Pancreas (tissue), 10 donors: ENCODE results near the gene SLN. TPM values are rescaled to one million over a fixed set of nuclear protein-coding genes. Genes with fewer than 3 reads are reported as not detected.

ENCODE experiments used
- ATAC-seq, 4 donors: fragments of 200-7000 bp; cut with Tn5 transposase; one replicate each; pipeline versions ENCODE4 v1.8.0 to v1.9.1; 2020; ENCODE audit warnings: mild to moderate bottlenecking in 4 of 4, moderate library complexity in 4 of 4
- DNase-seq, 6 donors: peaks; one replicate each; pipeline ENCODE4 v3.0.0-alpha.2; 2020
- FAIRE-seq: peaks from 2 replicates; lab custom pipeline; 2012; peaks lifted over from hg19 to GRCh38; lab: Jason Lieb, UNC
- H3K27ac ChIP-seq, 4 donors: fragments of 200-600 bp; sonication (generic); 1 replicate in 3 of 4; 2 replicates in 1 of 4; pipeline versions ENCODE4 v1.5.0 to v1.8.0; 2020
- H3K27me3 ChIP-seq, 4 donors: fragments of 200-600 bp; one replicate each; pipeline ENCODE4 v1.8.0; 2021
- H3K36me3 ChIP-seq, 3 donors: fragments of 200-600 bp; sonication (generic) in 1 of 3; one replicate each; pipeline versions ENCODE4 v1.5.0 to v1.8.0; 2020 to 2021
- H3K4me1 ChIP-seq, 3 donors: fragments of 200-600 bp; one replicate each; pipeline ENCODE4 v1.8.0; 2021
- H3K4me3 ChIP-seq, 4 donors: fragments of 200-600 bp; sonication (generic) in 2 of 4; one replicate each; pipeline versions ENCODE4 v1.5.0 to v1.8.0; 2020 to 2021
- H3K9me3 ChIP-seq, 4 donors: fragments of 200-600 bp; one replicate each; pipeline ENCODE4 v1.8.0; 2021
- CTCF ChIP-seq, 4 donors: fragments of 200-600 bp; sonication (generic) in 3 of 4; IDR thresholded peaks; one replicate each; pipeline versions ENCODE4 v1.5.0 to v1.8.0; 2021; ENCODE audit warnings: antibody characterized with exemption in 4 of 4
- intact Hi-C, 3 donors: fragments of 100-400 bp; cut with DNase I; formaldehyde crosslinking; loops; one replicate each; pipeline versions ENCODE4 v1.11.1 to v1.14.2; 2022
- polyA plus RNA-seq, 2 donors: library from polyadenylated mRNA; stranded (reverse); fragments of 200-250 nt; gene quantifications; one replicate each; pipeline ENCODE4 v1.2.3, GENCODE V29; 2013
- total RNA-seq, 6 donors: library from RNA; stranded (reverse); fragmentation: NEBNext Ultra II Directional in 4 of 6; extraction: Animal tissue kit (Norgen Biotek cat#: 25700) in 4 of 6; gene quantifications; one replicate each; pipeline versions ENCODE4 v1.2.1 to v1.2.4, GENCODE V29; 2021 to 2023
- donor health status: healthy with polysubstance abuse.
- donor health status: DM: no; HTN: no; CAD: no; lungs with moderate emphysema.
- donor health status: DM: no; HTN: no; CAD: no.
- donor health status: control.
- donor health status: control.
- donor health status: Bipolar disorder and iron deficiency.
- donor health status: DM: yes; HTN: yes; CAD: no.
- donor health status: DM: no; HTN: no; CAD: no.
- donor health status: DM: no; HTN: no; CAD: no.
- donor health status: DM: yes; HTN: yes; CAD: no.

SLN gene
- total and polyA plus RNA-seq, 8 donors, result 0.19 TPM; not detected in 7

GRCh38 chr11:107659310-107659709 lies 52.5 kb downstream of the SLN start:
- Histone ChIP-seq H3K36me3 (no peaks in the 10 kb centered on the region), H3K27me3 (no peaks in the 10 kb centered on the region), H3K4me3 (no peak overlapping the region), H3K4me1 (no peaks in the 10 kb centered on the region), H3K27ac (no peak overlapping the region), H3K9me3 (no peaks in the 10 kb centered on the region)
- DNase-seq, result no peak
- no peak for ATAC-seq
- no peak for TF ChIP-seq CTCF (IDR thresholded peaks at IDR 0.05)
- intact Hi-C loops, result no loop called here
- no peak for FAIRE-seq

Other genes starting within 250 kb of the SLN start
- gene ALKBH8, start 146.3 kb downstream of the SLN start, total RNA-seq, result 1 to 10 TPM; 2.2 to 3.9 (median 3.1) TPM
- gene ALKBH8, start 146.3 kb downstream of the SLN start, polyA plus RNA-seq, result 1 to 10 TPM; 2.4 to 2.9 TPM
- under 1 TPM in 1 of 6 donors, not detected in 5; 0.09 TPM for gene ELMOD1, start 120.9 kb downstream of the SLN start, total RNA-seq
- gene ELMOD1, start 120.9 kb downstream of the SLN start, polyA plus RNA-seq, result under 1 TPM in 1 of 2 donors, not detected in 1; 0.12 TPM
- 1 to 10 TPM; 4.3 to 6.7 (median 5.8) TPM for gene SLC35F2, start 146.7 kb upstream of the SLN start, total RNA-seq
- gene SLC35F2, start 146.7 kb upstream of the SLN start, polyA plus RNA-seq, result 1 to 10 TPM; 2.8 to 3.5 TPM
- gene RAB39A, start 216.4 kb upstream of the SLN start, total RNA-seq, result 1 to 10 TPM in 1 of 6 donors, under 1 TPM in 3, not detected in 2; 0.19 to 1.0 (median 0.82) TPM
- gene RAB39A, start 216.4 kb upstream of the SLN start, polyA plus RNA-seq, result under 1 TPM; 0.15 to 0.21 TPM